ENCODE data around the gene KCTD13. TPM values are rescaled to one million over a fixed set of nuclear protein-coding genes. Genes with fewer than 3 reads are reported as not detected.

KCTD13 gene
- total RNA-seq, 1 experiment from 2014 or later, result 40.7 TPM

DNA sequence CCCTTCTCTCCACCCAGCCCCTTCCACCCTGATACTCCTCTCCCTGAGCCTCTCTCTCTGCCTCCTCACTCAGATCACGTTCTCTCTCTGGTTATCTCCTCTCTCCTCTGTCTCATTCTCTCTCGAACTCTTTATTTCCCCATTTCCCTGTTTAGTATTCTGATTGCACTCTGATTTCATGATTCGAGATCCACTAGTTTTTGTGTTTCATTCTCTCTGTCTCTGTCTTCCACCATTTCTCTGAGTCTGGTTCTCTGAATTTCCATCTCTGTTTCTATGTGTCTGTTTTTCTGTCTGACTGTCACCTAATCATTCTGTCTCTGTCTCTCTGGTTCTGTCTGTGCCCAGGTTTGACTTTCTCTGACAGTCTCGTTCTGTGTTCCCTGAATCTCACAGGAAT is 28.7 kb downstream of the KCTD13 start:
- BruUV-seq (replicated peaks), result no TSS peak

More for the DNA sequence above, 28.7 kb downstream of the KCTD13 start:
- Histone ChIP-seq H3K4me3 (replicated peaks in 1 of 2; ENCODE audit: low read depth in 1 of 2, low read length in 2 of 2) (no peak overlapping the region), H3K9me3 (ENCODE audit: control insufficient read depth in 1 of 2, insufficient read depth in 1 of 2, low read depth in 1 of 2, low read length in 2 of 2) (no peaks in the 10 kb centered on the region), H3K36me3 (ENCODE audit: control insufficient read depth in 1 of 2, insufficient read depth in 2 of 2, low read length in 2 of 2) (no peaks in the 10 kb centered on the region), H3K27ac (ENCODE audit: low read depth, low read length) (no peak overlapping the region), H2AFZ (ENCODE audit: low read depth, low read length, poor library complexity, severe bottlenecking) (no peak overlapping the region), H3K4me2 (ENCODE audit: low read length) (no peak overlapping the region), H4K20me1 (ENCODE audit: insufficient read depth) (no peaks in the 10 kb centered on the region), H3K9ac (ENCODE audit: low read length) (no peak overlapping the region), H3K4me1 (ENCODE audit: control insufficient read depth in 1 of 2, insufficient read depth in 2 of 2, low read length in 2 of 2) (peaks cover 9 to 31% of the 10 kb centered on the region in 2 experiments), H3K9me2 (ENCODE audit: insufficient read depth) (no peaks in the 10 kb centered on the region), H3K79me2 (ENCODE audit: insufficient read depth, low read length) (no peaks in the 10 kb centered on the region), H3K27me3 (ENCODE audit: insufficient read depth, low read length) (no peaks in the 10 kb centered on the region)
- TF ChIP-seq, protein P1, sequence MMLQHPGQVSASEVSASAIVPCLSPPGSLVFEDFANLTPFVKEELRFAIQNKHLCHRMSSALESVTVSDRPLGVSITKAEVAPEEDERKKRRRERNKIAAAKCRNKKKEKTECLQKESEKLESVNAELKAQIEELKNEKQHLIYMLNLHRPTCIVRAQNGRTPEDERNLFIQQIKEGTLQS (IDR thresholded peaks at IDR 0.05), result no peak
- TF ChIP-seq JUND (IDR thresholded peaks at IDR 0.05) (no peak), POLR2AphosphoS5 (IDR thresholded peaks at IDR 0.05; ENCODE audit: low read depth, low read length) (no peak), SIN3A (IDR thresholded peaks at IDR 0.05; ENCODE audit: low read depth) (no peak), EZH2 (IDR thresholded peaks at IDR 0.05) (no peak), SP1 (IDR thresholded peaks at IDR 0.05; ENCODE audit: low read depth) (no peak), RAD21 (IDR thresholded peaks at IDR 0.05; ENCODE audit: low read depth) (no peak), EGR1 (IDR thresholded peaks at IDR 0.05; ENCODE audit: low read depth) (no peak), CEBPB (IDR thresholded peaks at IDR 0.05; ENCODE audit: low read depth) (no peak), ELF1 (IDR thresholded peaks at IDR 0.05; ENCODE audit: borderline replicate concordance, low read depth) (no peak), FOSL1 (IDR thresholded peaks at IDR 0.05; ENCODE audit: low read depth) (no peak), CBX3 (IDR thresholded peaks at IDR 0.05; ENCODE audit: low read depth) (no peak), POLR2A (IDR thresholded peaks at IDR 0.05; ENCODE audit: borderline replicate concordance, extremely low read depth, insufficient read depth, insufficient read length) (no peak), YY1 (IDR thresholded peaks at IDR 0.05; ENCODE audit: extremely low read depth, insufficient replicate concordance, low read depth, low read length) (no peak), ZNF274 (IDR thresholded peaks at IDR 0.05; ENCODE audit: low read depth, low read length) (no peak), ZFX (IDR thresholded peaks at IDR 0.05) (no peak)
- TF ChIP-seq, protein P2, sequence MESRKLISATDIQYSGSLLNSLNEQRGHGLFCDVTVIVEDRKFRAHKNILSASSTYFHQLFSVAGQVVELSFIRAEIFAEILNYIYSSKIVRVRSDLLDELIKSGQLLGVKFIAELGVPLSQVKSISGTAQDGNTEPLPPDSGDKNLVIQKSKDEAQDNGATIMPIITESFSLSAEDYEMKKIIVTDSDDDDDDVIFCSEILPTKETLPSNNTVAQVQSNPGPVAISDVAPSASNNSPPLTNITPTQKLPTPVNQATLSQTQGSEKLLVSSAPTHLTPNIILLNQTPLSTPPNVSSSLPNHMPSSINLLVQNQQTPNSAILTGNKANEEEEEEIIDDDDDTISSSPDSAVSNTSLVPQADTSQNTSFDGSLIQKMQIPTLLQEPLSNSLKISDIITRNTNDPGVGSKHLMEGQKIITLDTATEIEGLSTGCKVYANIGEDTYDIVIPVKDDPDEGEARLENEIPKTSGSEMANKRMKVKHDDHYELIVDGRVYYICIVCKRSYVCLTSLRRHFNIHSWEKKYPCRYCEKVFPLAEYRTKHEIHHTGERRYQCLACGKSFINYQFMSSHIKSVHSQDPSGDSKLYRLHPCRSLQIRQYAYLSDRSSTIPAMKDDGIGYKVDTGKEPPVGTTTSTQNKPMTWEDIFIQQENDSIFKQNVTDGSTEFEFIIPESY (IDR thresholded peaks at IDR 0.05; ENCODE audit: extremely low read depth, insufficient replicate concordance, low read length), result no peak
- TF ChIP-seq, protein P3, sequence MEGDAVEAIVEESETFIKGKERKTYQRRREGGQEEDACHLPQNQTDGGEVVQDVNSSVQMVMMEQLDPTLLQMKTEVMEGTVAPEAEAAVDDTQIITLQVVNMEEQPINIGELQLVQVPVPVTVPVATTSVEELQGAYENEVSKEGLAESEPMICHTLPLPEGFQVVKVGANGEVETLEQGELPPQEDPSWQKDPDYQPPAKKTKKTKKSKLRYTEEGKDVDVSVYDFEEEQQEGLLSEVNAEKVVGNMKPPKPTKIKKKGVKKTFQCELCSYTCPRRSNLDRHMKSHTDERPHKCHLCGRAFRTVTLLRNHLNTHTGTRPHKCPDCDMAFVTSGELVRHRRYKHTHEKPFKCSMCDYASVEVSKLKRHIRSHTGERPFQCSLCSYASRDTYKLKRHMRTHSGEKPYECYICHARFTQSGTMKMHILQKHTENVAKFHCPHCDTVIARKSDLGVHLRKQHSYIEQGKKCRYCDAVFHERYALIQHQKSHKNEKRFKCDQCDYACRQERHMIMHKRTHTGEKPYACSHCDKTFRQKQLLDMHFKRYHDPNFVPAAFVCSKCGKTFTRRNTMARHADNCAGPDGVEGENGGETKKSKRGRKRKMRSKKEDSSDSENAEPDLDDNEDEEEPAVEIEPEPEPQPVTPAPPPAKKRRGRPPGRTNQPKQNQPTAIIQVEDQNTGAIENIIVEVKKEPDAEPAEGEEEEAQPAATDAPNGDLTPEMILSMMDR (IDR thresholded peaks at IDR 0.05 in 2 of 3, conservative IDR thresholded peaks at IDR 0.05 in 1 of 3; ENCODE audit: borderline replicate concordance in 1 of 3, insufficient read depth in 1 of 3, low read depth in 2 of 3, low read length in 2 of 3), result no peak
- TF ChIP-seq, protein P4, sequence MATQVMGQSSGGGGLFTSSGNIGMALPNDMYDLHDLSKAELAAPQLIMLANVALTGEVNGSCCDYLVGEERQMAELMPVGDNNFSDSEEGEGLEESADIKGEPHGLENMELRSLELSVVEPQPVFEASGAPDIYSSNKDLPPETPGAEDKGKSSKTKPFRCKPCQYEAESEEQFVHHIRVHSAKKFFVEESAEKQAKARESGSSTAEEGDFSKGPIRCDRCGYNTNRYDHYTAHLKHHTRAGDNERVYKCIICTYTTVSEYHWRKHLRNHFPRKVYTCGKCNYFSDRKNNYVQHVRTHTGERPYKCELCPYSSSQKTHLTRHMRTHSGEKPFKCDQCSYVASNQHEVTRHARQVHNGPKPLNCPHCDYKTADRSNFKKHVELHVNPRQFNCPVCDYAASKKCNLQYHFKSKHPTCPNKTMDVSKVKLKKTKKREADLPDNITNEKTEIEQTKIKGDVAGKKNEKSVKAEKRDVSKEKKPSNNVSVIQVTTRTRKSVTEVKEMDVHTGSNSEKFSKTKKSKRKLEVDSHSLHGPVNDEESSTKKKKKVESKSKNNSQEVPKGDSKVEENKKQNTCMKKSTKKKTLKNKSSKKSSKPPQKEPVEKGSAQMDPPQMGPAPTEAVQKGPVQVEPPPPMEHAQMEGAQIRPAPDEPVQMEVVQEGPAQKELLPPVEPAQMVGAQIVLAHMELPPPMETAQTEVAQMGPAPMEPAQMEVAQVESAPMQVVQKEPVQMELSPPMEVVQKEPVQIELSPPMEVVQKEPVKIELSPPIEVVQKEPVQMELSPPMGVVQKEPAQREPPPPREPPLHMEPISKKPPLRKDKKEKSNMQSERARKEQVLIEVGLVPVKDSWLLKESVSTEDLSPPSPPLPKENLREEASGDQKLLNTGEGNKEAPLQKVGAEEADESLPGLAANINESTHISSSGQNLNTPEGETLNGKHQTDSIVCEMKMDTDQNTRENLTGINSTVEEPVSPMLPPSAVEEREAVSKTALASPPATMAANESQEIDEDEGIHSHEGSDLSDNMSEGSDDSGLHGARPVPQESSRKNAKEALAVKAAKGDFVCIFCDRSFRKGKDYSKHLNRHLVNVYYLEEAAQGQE (IDR thresholded peaks at IDR 0.05; ENCODE audit: low read depth), result no peak
- TF ChIP-seq, protein P5, sequence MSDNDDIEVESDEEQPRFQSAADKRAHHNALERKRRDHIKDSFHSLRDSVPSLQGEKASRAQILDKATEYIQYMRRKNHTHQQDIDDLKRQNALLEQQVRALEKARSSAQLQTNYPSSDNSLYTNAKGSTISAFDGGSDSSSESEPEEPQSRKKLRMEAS (IDR thresholded peaks at IDR 0.05), result no peak
- ChIA-PET RAD21 (ENCODE audit: low non-redundant PET in 1 of 2, low total read pairs in 2 of 2, uncharacterized antibody in 2 of 2, unreplicated experiment in 2 of 2) (no interaction called here), POLR2A (no interaction called here), CTCF (no interaction called here)
- ATAC-seq (no peak), DNase-seq (ENCODE audit: low read depth, low spot score) (no peak)
- intact Hi-C loops (cut with micrococcal nuclease), result no loop called here

Data from HCT116 (cell line).